ENCODE data around the gene INPP5K.

INPP5K gene

DNA sequence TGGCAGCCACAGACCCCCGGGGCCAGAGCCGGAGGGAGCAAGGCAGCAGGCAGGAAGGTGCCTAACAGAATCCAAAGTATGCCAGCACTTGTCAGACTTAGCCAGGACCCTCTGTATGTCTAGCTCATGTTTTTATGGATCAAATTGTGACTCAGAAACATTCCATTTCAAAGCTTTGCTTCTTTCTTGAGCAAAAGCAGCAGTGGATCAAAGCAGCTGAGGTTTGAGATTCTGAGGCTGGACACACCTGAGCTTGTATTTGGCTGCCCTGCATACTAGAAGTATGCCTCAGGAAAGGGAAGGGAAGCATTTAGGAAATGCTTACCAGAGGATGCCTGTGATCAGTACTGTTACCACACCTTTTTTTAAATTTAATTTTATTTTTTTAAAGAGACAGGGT, 18.2 kb downstream of the INPP5K start:
- H3K9me3 ChIP-seq (ENCODE audit: severe bottlenecking), result no peaks in the 10 kb centered on the region
- H3K27ac ChIP-seq (ENCODE audit: poor library complexity, severe bottlenecking), result peak overlapping the region; percentile 18
- H3K4me1 ChIP-seq (ENCODE audit: insufficient read depth, poor library complexity, severe bottlenecking), result no peaks in the 10 kb centered on the region
- TF ChIP-seq, protein P1, sequence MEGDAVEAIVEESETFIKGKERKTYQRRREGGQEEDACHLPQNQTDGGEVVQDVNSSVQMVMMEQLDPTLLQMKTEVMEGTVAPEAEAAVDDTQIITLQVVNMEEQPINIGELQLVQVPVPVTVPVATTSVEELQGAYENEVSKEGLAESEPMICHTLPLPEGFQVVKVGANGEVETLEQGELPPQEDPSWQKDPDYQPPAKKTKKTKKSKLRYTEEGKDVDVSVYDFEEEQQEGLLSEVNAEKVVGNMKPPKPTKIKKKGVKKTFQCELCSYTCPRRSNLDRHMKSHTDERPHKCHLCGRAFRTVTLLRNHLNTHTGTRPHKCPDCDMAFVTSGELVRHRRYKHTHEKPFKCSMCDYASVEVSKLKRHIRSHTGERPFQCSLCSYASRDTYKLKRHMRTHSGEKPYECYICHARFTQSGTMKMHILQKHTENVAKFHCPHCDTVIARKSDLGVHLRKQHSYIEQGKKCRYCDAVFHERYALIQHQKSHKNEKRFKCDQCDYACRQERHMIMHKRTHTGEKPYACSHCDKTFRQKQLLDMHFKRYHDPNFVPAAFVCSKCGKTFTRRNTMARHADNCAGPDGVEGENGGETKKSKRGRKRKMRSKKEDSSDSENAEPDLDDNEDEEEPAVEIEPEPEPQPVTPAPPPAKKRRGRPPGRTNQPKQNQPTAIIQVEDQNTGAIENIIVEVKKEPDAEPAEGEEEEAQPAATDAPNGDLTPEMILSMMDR (IDR thresholded peaks at IDR 0.05; ENCODE audit: poor library complexity, severe bottlenecking), result no peak
- no peaks in the 10 kb centered on the region for H3K36me3 ChIP-seq (ENCODE audit: low read depth)
- no peak overlapping the region for H3K4me3 ChIP-seq (ENCODE audit: severe bottlenecking)
- DNase-seq (ENCODE audit: low spot score) (no peak), ATAC-seq (ENCODE audit: low read depth) (peak; percentile 25; the same call in 2 of the 3 replicates)
- H3K27me3 ChIP-seq (ENCODE audit: insufficient read depth, poor library complexity, severe bottlenecking), result no peaks in the 10 kb centered on the region

DNA sequence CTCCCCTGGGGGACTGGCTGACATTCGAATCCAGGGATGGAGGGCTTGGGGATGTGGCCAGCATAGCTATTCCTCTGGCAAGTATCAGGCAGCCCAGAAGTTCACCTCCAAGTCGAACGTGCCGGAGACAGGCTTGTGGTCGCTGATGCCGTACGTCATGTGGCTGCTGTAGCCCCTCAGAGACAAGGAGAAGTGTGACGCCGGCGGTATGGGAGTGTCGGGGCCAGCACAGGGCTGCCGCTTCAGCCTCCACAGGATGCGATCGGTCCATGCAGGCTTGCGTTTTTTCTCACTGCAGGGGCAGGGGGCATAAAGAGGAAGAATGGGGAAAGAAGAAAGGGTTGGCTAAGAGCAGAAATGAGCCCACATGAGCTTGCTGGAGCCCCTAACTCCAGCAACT, 18.6 kb downstream of the INPP5K start:
- Histone ChIP-seq H3K4me1 (ENCODE audit: insufficient read depth, poor library complexity, severe bottlenecking) (no peaks in the 10 kb centered on the region), H3K27me3 (ENCODE audit: insufficient read depth, poor library complexity, severe bottlenecking) (no peaks in the 10 kb centered on the region), H3K9me3 (ENCODE audit: severe bottlenecking) (no peaks in the 10 kb centered on the region), H3K36me3 (ENCODE audit: low read depth) (no peaks in the 10 kb centered on the region), H3K4me3 (ENCODE audit: severe bottlenecking) (no peak overlapping the region), H3K27ac (ENCODE audit: poor library complexity, severe bottlenecking) (peak overlapping the region; percentile 18)
- no peak for DNase-seq (ENCODE audit: low spot score)
- TF ChIP-seq, protein P1 (IDR thresholded peaks at IDR 0.05; ENCODE audit: poor library complexity, severe bottlenecking), result no peak
- ATAC-seq (ENCODE audit: low read depth), result no peak

DNA sequence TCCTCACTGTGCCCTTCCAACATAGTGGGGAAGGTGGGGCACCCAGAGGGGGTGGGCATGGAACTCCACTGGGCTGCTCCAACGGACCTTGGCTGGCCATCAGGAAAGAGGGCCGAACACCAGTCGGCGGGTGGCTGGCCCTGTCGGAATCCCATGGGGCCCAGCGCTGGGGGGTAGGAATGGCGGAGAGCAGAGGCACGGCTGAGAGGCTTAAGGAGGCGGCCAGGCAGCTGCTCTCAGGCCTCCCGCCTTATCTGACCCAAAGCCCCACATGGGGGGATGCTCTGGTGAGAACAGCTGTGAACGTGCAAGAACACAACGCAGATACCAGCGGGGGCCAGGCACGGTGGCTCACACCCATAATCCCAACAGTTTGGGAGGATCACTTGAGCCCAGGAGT, 19.5 kb downstream of the INPP5K start:
- TF ChIP-seq, protein P1 (IDR thresholded peaks at IDR 0.05; ENCODE audit: poor library complexity, severe bottlenecking), result no peak
- H3K27me3 ChIP-seq (ENCODE audit: insufficient read depth, poor library complexity, severe bottlenecking), result no peaks in the 10 kb centered on the region
- no peak overlapping the region for H3K4me3 ChIP-seq (ENCODE audit: severe bottlenecking)
- no peak for ATAC-seq (ENCODE audit: low read depth)
- no peak for DNase-seq (ENCODE audit: low spot score)
- H3K9me3 ChIP-seq (ENCODE audit: severe bottlenecking), result no peaks in the 10 kb centered on the region
- H3K36me3 ChIP-seq (ENCODE audit: low read depth), result no peaks in the 10 kb centered on the region
- H3K27ac ChIP-seq (ENCODE audit: poor library complexity, severe bottlenecking), result no peak overlapping the region
- H3K4me1 ChIP-seq (ENCODE audit: insufficient read depth, poor library complexity, severe bottlenecking), result no peaks in the 10 kb centered on the region

DNA sequence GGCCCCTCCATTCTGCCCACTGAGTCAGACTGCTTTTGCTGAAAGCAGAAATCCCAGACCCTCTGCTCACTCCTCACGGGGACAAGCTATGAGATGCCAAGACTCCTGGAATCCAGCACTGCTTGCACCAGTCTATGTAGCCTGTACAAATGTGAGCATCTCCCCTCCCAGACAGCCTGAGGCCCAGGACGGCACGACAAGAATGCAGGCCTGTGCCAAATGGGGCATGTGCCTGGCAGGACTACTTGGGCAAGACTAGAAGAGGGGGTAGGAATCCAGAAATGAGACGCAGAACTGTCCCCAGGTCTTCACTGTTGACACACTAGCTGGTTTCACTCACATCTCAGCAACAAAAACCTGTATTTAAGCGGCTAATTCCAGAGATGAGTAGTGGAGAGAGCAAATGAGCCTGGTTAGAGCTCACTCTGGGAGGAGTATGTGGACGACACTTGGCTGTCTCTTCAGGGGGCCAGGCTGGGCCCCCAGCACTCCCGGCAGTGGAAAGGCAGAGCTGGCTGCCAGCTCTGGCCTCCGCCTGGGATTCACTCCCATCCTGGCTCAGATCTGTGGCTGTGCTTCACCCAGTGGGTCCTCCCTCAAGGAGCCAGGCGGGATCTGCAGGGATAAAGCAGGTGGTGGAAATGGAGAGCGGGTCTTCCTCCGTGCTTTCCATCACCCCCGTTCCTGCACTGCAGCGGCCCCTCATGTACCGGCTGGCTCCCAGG, 21.0 kb downstream of the INPP5K start:
- Histone ChIP-seq H3K27me3 (ENCODE audit: insufficient read depth, poor library complexity, severe bottlenecking) (no peaks in the 10 kb centered on the region), H3K4me3 (ENCODE audit: severe bottlenecking) (no peak overlapping the region), H3K4me1 (ENCODE audit: insufficient read depth, poor library complexity, severe bottlenecking) (no peaks in the 10 kb centered on the region), H3K36me3 (ENCODE audit: low read depth) (no peaks in the 10 kb centered on the region), H3K27ac (ENCODE audit: poor library complexity, severe bottlenecking) (no peak overlapping the region), H3K9me3 (ENCODE audit: severe bottlenecking) (no peaks in the 10 kb centered on the region)
- TF ChIP-seq, protein P1 (IDR thresholded peaks at IDR 0.05; ENCODE audit: poor library complexity, severe bottlenecking), result no peak
- no peak for DNase-seq (ENCODE audit: low spot score)
- ATAC-seq (ENCODE audit: low read depth), result 0 out of 3 replicates have a peak, but pooled peaks have one; percentile 4

DNA sequence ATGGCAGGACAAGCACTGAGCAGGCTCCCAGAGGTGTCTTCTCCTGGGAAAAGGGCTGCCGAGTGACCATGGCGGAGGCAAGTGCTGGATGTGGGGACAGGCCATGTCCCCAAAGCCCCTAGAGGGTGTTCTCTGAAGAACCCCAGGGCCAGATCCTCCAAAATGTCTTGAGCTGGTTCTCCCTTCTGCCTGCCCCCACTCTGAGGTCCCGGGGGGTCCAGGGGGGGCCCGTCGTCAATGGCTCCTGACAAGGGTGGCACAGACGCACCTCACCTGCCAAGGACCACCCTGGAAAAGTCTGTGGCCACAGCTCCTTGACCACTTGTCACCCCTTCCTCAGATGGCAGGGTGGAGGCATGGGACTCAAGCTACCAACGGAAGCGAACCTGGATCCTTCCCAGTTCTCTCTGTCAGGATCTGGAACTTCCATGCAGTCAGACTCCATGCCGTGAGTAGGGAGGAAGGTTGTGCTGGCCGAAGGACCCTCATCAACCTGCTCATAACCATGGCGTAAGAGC, 21.6 kb downstream of the INPP5K start:
- no peak overlapping the region for H3K4me3 ChIP-seq (ENCODE audit: severe bottlenecking)
- no peaks in the 10 kb centered on the region for H3K9me3 ChIP-seq (ENCODE audit: severe bottlenecking)
- ATAC-seq (ENCODE audit: low read depth), result no peak
- H3K36me3 ChIP-seq (ENCODE audit: low read depth), result no peaks in the 10 kb centered on the region
- H3K27me3 ChIP-seq (ENCODE audit: insufficient read depth, poor library complexity, severe bottlenecking), result no peaks in the 10 kb centered on the region
- no peaks in the 10 kb centered on the region for H3K4me1 ChIP-seq (ENCODE audit: insufficient read depth, poor library complexity, severe bottlenecking)
- TF ChIP-seq, protein P1 (IDR thresholded peaks at IDR 0.05; ENCODE audit: poor library complexity, severe bottlenecking), result no peak
- no peak overlapping the region for H3K27ac ChIP-seq (ENCODE audit: poor library complexity, severe bottlenecking)
- no peak for DNase-seq (ENCODE audit: low spot score)
